NCI-H2171 (cell line): Measurements from ENCODE around the gene SNX33.
"Not testable (repeated sequence)": the region's sequence is repeated elsewhere in the genome, so short reads cannot be mapped to it uniquely, and the experiment has no call there.

Experiments used
- DNase-seq: peaks from one replicate; lab custom pipeline; 2025; lab: John Stamatoyannopoulos, UW

The SNX33 gene

GRCh38 chr15:75683646-75684312 is 36.1 kb downstream of the SNX33 start:
- peak; percentile 20 for DNase-seq

- DNase-seq: no peak
These were observed 36.9 kb downstream of the SNX33 start for GRCh38 chr15:75684648-75685047.

DNA sequence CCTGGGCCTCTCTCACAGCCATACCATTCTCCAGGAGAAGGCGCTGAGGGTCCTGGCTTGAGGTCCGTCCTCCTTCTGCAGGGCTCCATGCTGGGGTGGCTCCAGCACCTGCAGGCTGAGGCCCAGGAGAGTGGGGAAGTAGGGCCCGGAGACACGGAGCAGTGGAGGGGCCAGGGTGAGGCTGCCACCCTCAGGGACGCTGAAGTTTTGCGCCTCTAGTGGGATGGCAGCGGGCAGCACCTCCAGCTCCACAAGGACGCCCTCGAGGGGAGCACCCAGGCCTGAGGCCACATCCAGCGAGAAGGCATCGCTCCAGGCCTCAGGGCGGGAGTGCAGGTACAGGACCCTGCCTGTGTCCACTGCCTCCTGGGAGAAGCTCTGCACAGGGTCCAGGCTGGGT is 37.5 kb downstream of the SNX33 start:
- no peak for DNase-seq

GRCh38 chr15:75686212-75686642 is 38.5 kb downstream of the SNX33 start:
- peak; percentile 21 for DNase-seq

DNA sequence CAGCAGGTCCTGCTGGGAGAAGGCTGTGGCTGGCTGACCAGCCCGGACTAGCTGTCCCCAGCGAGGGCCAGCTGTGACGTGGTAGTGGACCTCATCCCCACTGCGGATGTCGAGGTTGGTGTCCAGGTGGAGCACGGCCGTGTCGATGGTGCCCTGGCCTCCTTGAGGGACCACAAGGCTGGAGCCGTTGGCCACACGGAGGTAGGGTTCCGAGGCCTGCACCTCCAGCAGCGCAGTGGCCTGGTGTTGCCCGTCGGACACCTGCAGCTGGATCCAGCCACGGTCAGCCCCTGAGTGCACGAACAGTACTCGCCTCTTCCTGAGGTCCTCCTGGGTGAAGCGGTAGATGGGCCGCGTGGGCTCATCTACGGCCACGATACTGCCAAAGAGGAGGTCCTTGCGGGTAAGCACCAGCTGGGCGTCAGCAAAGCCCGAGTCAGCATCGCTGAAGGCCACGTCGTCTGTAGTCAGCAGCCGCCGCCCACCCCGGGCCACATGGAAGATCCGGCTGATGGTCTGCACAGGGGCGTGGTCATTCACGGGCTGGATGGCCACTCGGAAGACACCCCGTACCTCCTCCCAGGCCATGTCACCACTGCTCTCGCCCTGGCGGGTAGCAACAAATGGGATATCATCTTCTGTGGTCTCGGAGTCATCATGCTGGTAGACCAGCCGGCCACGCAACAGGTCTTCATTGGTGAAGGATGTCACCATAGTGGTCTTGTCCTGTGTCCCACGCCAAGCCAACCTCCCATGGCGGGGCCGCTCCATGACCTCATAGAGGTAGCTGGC is 40.0 kb downstream of the SNX33 start:
- DNase-seq: no peak

GRCh38 chr15:75688278-75688557 is 40.5 kb downstream of the SNX33 start:
- DNase-seq: no peak

DNA sequence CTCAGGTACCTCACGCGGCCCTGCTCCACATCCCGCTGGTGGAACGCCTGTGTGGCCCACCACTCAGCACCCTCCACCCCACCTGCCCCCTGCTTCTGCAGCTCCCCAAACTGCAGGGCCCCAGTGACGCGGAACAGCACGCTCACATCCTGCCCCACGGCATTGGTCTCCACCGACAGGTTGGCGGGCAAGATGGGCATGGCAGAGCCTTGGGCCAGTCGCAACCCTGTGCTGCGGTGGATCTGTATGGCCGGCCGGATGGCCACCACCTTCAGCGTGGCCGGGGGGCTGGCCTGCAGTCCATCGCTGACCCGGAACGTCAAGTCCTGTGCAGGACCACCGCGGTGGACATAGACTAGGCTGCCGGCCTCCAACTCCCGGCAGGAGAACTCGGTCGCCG is 41.1 kb downstream of the SNX33 start:
- DNase-seq: no peak

- not testable (repeated sequence) for DNase-seq
These were observed 41.7 kb downstream of the SNX33 start for GRCh38 chr15:75689429-75689828.

DNA sequence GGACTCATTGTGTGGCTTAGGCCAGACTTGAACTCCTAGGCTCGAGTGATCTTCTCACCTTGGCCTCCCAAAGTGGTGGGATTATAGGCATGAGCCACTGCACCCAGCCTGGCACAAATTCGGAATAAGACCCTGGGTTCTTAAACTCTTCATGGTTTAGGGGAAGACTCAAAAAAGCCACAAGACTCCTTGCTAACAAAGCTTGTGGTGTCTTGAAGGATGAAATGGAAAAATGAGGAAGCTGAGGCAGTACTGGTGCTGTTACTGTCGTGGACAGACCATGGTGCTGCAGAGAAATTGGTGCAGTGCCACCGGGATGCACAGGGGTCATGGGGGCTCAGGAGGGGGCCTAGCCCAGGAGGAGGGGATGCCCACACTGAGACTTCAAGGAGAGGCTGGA is 44.6 kb downstream of the SNX33 start:
- not testable (repeated sequence) for DNase-seq

DNA sequence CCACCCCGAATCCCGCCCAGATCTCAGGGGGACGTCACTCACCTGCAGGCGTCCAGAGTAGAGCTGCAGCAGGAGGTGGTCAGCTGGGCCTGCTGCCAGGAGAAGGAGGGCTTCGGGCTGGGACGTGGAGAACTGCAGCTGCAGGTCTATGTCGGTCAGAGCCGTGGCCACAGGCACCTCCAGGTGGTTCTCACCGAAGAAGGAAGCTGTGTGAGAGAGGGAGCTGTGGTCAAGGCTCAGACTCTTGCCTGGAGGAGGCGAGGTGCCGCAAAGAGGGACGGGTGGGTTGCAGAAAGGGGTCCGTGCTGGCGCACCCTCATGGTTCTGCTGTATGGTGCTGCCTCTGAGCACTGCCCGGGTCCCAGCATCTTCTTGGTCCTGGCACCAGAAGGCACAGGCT is 45.3 kb downstream of the SNX33 start:
- DNase-seq: not testable (repeated sequence)

GRCh38 chr15:75693501-75694240 is 46.0 kb downstream of the SNX33 start:
- DNase-seq: no peak

- DNase-seq: peak; percentile 73
These were observed 46.8 kb downstream of the SNX33 start for GRCh38 chr15:75694241-75695182.

GRCh38 chr15:75695220-75695619 is 47.5 kb downstream of the SNX33 start:
- DNase-seq: no peak

- DNase-seq: no peak
These were observed 48.1 kb downstream of the SNX33 start for GRCh38 chr15:75695634-75696310.

DNA sequence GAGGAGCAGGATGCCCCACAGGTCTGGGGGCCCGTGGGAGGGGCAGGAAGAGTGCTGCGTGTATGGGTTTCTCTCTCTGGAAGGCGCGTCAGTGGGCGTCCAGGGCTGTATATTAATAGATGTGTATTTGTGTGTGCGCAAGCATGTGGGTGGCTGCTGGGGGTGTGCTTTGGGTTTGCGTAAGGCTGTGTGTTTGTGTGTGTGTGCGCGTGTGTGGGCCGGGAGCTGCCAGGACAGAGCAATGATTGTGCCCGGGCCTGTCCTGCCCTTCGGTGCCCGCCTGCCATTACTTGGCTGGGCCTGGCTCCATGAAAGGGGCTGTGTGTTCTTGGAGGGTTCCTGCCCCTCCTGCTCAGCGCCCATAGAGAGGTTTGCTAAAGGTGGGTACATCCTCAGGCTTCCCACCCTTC is 48.6 kb downstream of the SNX33 start:
- DNase-seq: no peak

- no peak for DNase-seq
These were observed 49.1 kb downstream of the SNX33 start for GRCh38 chr15:75696854-75697259.

DNA sequence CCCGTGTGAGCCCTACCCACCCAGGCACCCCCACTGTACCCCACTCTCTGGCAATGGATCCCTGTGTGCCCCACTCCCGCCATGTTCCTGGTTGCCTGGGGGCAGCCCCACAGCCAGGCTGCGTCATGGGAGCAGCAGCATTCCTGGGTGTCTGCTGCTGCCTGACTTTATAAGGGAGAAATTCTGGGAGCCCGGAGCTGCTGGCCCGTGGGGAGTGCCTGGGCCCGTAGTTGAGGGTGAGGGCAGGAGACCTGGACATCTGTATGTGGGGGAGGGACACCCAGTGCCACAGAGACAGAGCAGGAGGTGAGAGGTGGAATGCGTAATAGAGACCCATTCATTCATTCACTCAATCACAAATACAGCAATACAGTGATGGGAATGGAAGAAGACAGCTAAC is 49.8 kb downstream of the SNX33 start:
- DNase-seq: no peak

DNA sequence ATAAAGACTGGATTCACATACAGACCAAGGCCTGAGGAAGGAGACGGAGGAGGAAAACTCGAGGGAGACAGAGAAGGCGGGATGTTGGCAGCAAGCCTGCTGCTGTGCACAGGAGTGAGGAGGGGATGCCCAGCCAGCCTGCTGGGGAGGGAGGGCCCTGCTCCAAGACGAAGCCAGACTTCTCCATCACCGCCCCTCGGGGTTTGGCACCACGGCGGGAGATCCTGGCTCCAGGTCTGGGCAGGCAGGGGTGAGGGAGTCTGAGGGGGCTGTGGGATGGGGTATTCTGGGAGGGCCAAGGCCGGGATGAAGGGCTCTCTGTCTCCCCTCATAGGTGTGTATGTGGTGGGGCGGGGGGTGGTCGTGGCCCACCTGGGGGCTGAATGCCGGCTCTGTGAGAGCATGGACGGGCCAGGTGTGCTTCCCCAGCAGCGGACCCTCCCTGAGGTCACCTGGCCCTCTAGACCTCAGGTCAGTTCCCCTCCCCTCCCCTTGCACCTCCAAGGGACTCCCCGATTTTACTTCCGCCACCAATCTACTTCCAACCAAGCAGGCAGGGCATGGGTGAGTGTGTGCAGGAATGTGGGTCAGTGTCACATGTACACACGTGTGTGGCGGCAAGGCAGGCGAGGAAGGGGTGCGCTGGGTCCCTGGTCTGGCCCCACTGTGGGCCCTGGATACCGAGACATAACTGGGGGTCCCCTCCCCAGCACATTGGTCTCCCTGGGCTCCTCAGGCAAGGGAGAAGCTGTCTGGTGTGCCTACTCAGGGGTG is 50.4 kb downstream of the SNX33 start:
- peak; percentile 7 for DNase-seq

GRCh38 chr15:75699517-75699916 is 51.8 kb downstream of the SNX33 start:
- not testable (repeated sequence) for DNase-seq
